Measurements from ENCODE around the gene HDAC6. TPM values are rescaled to one million over a fixed set of nuclear protein-coding genes. Genes with fewer than 3 reads are reported as not detected.

Gene HDAC6
- total RNA-seq, 2 experiments from 2014 or later = 62.0 to 108 TPM

DNA sequence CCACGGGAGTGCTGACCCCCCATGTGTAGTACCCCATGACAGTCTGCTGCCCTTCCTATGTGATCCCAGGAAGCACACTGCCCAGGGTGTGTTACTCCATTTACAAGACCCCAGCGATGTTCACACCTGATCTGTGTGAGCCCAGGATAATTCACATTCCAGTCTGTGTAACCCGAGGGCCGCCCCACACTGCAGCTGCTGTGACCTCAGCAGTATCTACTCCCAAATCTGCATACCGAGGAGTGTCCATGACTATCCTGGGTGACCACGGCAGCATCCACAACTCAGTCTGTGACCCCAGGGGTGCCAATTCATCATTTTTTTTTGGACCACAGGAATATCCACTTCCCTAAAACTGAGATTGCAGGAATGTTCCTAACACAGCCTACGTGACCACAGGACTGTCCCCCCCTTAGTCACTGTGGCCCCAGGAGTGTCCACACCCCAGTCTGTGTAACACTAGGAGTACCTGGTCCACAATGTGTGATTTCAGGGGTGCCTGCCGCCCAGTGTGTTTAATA, 48.1 kb upstream of the HDAC6 start:
- POLR2A ChIA-PET = no interaction called here
- no peaks in the 10 kb centered on the region for H3K79me2 ChIP-seq (ENCODE audit: insufficient read depth, low read depth, low read length)
- no peak overlapping the region for H3K27ac ChIP-seq (ENCODE audit: low read depth, low read length, poor library complexity, severe bottlenecking)
- H3K9me3 ChIP-seq (ENCODE audit: low read length) = no peaks in the 10 kb centered on the region
- intact Hi-C loops (cut with micrococcal nuclease; ENCODE audit: unreplicated experiment) = no loop called here
- H3K4me1 ChIP-seq (ENCODE audit: insufficient read depth, low read length, poor library complexity, severe bottlenecking) = no peaks in the 10 kb centered on the region
- H3K4me3 ChIP-seq (ENCODE audit: low read depth, low read length, poor library complexity, severe bottlenecking) = no peak overlapping the region
- H3K36me3 ChIP-seq (ENCODE audit: insufficient read depth, low read length) = no peaks in the 10 kb centered on the region
- CTCF ChIA-PET (ENCODE audit: unreplicated experiment) = no interaction called here
- H3K4me2 ChIP-seq (ENCODE audit: low read length) = no peak overlapping the region
- no peaks in the 10 kb centered on the region for H3K9me2 ChIP-seq (ENCODE audit: insufficient read depth, low read length)
- TF ChIP-seq CTCF (conservative IDR thresholded peaks at IDR 0.05; ENCODE audit: low read length) (no peak), EZH2phosphoT487 (IDR thresholded peaks at IDR 0.05; ENCODE audit: borderline replicate concordance, low read depth, low read length) (no peak)
- H2AFZ ChIP-seq (ENCODE audit: low read length) = no peak overlapping the region
- no peak for DNase-seq (ENCODE audit: low spot score)
- H4K20me1 ChIP-seq (ENCODE audit: insufficient read depth, low read length) = no peaks in the 10 kb centered on the region
- no TSS peak for BruUV-seq (replicated peaks)

- no peak for DNase-seq (ENCODE audit: low spot score)
- no peak for TF ChIP-seq CTCF (conservative IDR thresholded peaks at IDR 0.05; ENCODE audit: low read length)
- no peak for TF ChIP-seq EZH2phosphoT487 (IDR thresholded peaks at IDR 0.05; ENCODE audit: borderline replicate concordance, low read depth, low read length)
- CTCF ChIA-PET (ENCODE audit: unreplicated experiment) = no interaction called here
- BruUV-seq (replicated peaks) = no TSS peak
- H3K4me2 ChIP-seq (ENCODE audit: low read length) = no peak overlapping the region
- H4K20me1 ChIP-seq (ENCODE audit: insufficient read depth, low read length) = no peaks in the 10 kb centered on the region
- no peaks in the 10 kb centered on the region for H3K9me2 ChIP-seq (ENCODE audit: insufficient read depth, low read length)
- no peaks in the 10 kb centered on the region for H3K9me3 ChIP-seq (ENCODE audit: low read length)
- H3K79me2 ChIP-seq (ENCODE audit: insufficient read depth, low read depth, low read length) = no peaks in the 10 kb centered on the region
- POLR2A ChIA-PET = no interaction called here
- H2AFZ ChIP-seq (ENCODE audit: low read length) = no peak overlapping the region
- no peak overlapping the region for H3K4me3 ChIP-seq (ENCODE audit: low read depth, low read length, poor library complexity, severe bottlenecking)
- intact Hi-C loops (cut with micrococcal nuclease; ENCODE audit: unreplicated experiment) = no loop called here
- no peaks in the 10 kb centered on the region for H3K36me3 ChIP-seq (ENCODE audit: insufficient read depth, low read length)
- no peaks in the 10 kb centered on the region for H3K4me1 ChIP-seq (ENCODE audit: insufficient read depth, low read length, poor library complexity, severe bottlenecking)
- no peak overlapping the region for H3K27ac ChIP-seq (ENCODE audit: low read depth, low read length, poor library complexity, severe bottlenecking)
Measured at GRCh38 chrX:48754238-48754637, 47.6 kb upstream of the HDAC6 start.

GRCh38 chrX:48761674-48762471, 40.0 kb upstream of the HDAC6 start, which contains the start of gene GLOD5:
Gene GLOD5, plus strand, starts transcription at chrX:48761747. Its CDS starts 44 bp downstream, at chrX:48761791.
- Histone ChIP-seq H3K36me3 (ENCODE audit: insufficient read depth, low read length) (no peaks in the 10 kb centered on the region), H3K9me2 (ENCODE audit: insufficient read depth, low read length) (no peaks in the 10 kb centered on the region), H3K27ac (ENCODE audit: low read depth, low read length, poor library complexity, severe bottlenecking) (no peak within 1 kb of the TSS), H3K4me3 (ENCODE audit: low read depth, low read length, poor library complexity, severe bottlenecking) (no peak within 1 kb of the TSS), H4K20me1 (ENCODE audit: insufficient read depth, low read length) (no peaks in the 10 kb centered on the region), H3K4me2 (ENCODE audit: low read length) (no peak within 1 kb of the TSS), H3K4me1 (ENCODE audit: insufficient read depth, low read length, poor library complexity, severe bottlenecking) (no peaks in the 10 kb centered on the region), H3K79me2 (ENCODE audit: insufficient read depth, low read depth, low read length) (no peaks in the 10 kb centered on the region), H3K9me3 (ENCODE audit: low read length) (no peaks in the 10 kb centered on the region), H2AFZ (ENCODE audit: low read length) (no peak within 1 kb of the TSS)
- no TSS peak for BruUV-seq (replicated peaks)
- ChIA-PET CTCF (ENCODE audit: unreplicated experiment) (no interaction called here), POLR2A (no interaction called here)
- DNase-seq (ENCODE audit: low spot score) = peak; percentile 5
- TF ChIP-seq EZH2phosphoT487 (IDR thresholded peaks at IDR 0.05; ENCODE audit: borderline replicate concordance, low read depth, low read length) (no peak), CTCF (conservative IDR thresholded peaks at IDR 0.05; ENCODE audit: low read length) (no peak)
- intact Hi-C loops (cut with micrococcal nuclease; ENCODE audit: unreplicated experiment) = no loop called here

All from OCI-LY7 (cell line).